Aorta (tissue), 5 donors: ENCODE data around the gene SLC2A14. TPM values are rescaled to one million over a fixed set of nuclear protein-coding genes. Genes with fewer than 3 reads are reported as not detected.
A peak's percentile ranks its signal among the peaks of the same experiment; 100 is the strongest.
"Not testable (repeated sequence)": the region's sequence is repeated elsewhere in the genome, so short reads cannot be mapped to it uniquely, and the experiment has no call there.

Experiments
- ATAC-seq: fragments of 200-7000 bp; cut with Tn5 transposase; one replicate; pipeline ENCODE4 v1.9.1; 2022; ENCODE audit warnings: moderate library complexity; ENCODE audit not compliant: low FRiP score
- DNase-seq, 2 donors: peaks; one replicate each; pipeline ENCODE4 v3.0.0-alpha.2; 2020
- H3K27ac ChIP-seq, 2 donors: one replicate each; pipeline ENCODE4 v1.5.1; 2013; ENCODE audit warnings: low read length in 2 of 2, mild to moderate bottlenecking in 2 of 2, moderate library complexity in 2 of 2, control low read depth in 1 of 2, inconsistent platforms in 1 of 2, low read depth in 1 of 2
- H3K27me3 ChIP-seq, 2 donors: one replicate each; pipeline ENCODE4 v1.6.1; 2013; ENCODE audit warnings: control low read depth in 1 of 2, low read length in 1 of 2, mild to moderate bottlenecking in 1 of 2, moderate library complexity in 1 of 2; ENCODE audit not compliant: insufficient read depth in 2 of 2, control insufficient read depth in 1 of 2
- H3K36me3 ChIP-seq, 2 donors: one replicate each; pipeline ENCODE4 v1.6.1; 2013; ENCODE audit warnings: control low read depth in 1 of 2, low read length in 1 of 2, mild to moderate bottlenecking in 1 of 2; ENCODE audit not compliant: insufficient read depth in 2 of 2, control insufficient read depth in 1 of 2
- H3K4me1 ChIP-seq, 2 donors: one replicate each; pipeline ENCODE4 v1.6.1; 2013; ENCODE audit warnings: low read length in 2 of 2, control low read depth in 1 of 2, mild to moderate bottlenecking in 1 of 2, moderate library complexity in 1 of 2; ENCODE audit not compliant: insufficient read depth in 2 of 2, control insufficient read depth in 1 of 2
- H3K4me3 ChIP-seq, 2 donors: one replicate each; pipeline ENCODE4 v1.5.1; 2013; ENCODE audit warnings: low read length in 2 of 2, control low read depth in 1 of 2, mild to moderate bottlenecking in 1 of 2
- H3K9me3 ChIP-seq: one replicate; pipeline ENCODE4 v1.6.1; 2013; ENCODE audit warnings: mild to moderate bottlenecking, low read length; ENCODE audit not compliant: control insufficient read depth
- WGBS, 2 donors: extraction: QIAGEN DNeasy Blood & Tissue Kit; methylation state at CpG; one replicate each; pipeline ENCODE4 v1.1.7; 2013; 5-methylcytosine and 5-hydroxymethylcytosine counted together
- intact Hi-C, 2 donors: fragments of 100-400 bp; cut with DNase I; formaldehyde crosslinking; loops; one replicate each; pipeline versions ENCODE4 v1.14.2 to v1.15.0; 2022
- polyA plus RNA-seq, 2 donors: library from polyadenylated mRNA; stranded (reverse); fragments of 200-250 nt; gene quantifications; one replicate each; pipeline ENCODE4 v1.2.3, GENCODE V29; 2013
- total RNA-seq, 2 donors: library from RNA; stranded (reverse); fragmentation: NEBNext Ultra II Directional; extraction: Animal tissue kit (Norgen Biotek cat#: 25700); gene quantifications; one replicate each; pipeline ENCODE4 v1.2.1, GENCODE V29; 2021
- donor health status: healthy with polysubstance abuse.
- donor health status: Bipolar disorder and iron deficiency.
- donor health status: DM: no; HTN: no; CAD: no.
- donor health status: DM: no; HTN: no; CAD: no.
- donor health status: DM: yes; HTN: yes; CAD: no.

The SLC2A14 gene
- total and polyA plus RNA-seq, 4 donors, result 3.1 to 3.6 TPM; not detected in 2

DNA sequence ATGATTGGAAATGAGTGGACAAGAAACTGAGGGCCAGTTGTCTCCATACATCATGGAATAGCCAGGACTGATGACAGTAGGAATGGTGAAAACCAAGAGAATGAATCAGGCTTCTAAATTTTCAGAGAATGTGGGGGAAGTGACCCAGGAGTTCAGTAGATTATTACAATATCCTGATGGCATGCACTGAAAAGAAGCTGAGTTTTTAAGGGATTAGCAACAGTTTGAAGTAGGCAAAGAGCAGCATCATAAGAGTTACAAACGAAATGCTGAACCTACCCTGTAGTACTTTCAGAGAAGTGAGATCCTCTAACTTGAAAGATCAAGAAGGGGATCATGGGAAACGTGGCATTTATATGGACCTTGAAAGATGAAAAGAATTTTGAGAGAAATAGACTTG is 13.2 kb downstream of the SLC2A14 start:
- ATAC-seq, result no peak
- 16 to 20% methylated on average over 2 of the region's 2 CpGs for WGBS, 2 donors
- no peaks in the 10 kb centered on the region for H3K36me3 ChIP-seq
- H3K4me1 ChIP-seq, result no peaks in the 10 kb centered on the region
- DNase-seq, result no peak
- H3K4me3 ChIP-seq, result no peak overlapping the region
- intact Hi-C loops, result no loop called here
- no peaks in the 10 kb centered on the region for H3K9me3 ChIP-seq
- no peaks in the 10 kb centered on the region for H3K27me3 ChIP-seq
- H3K27ac ChIP-seq, result no peak overlapping the region

DNA sequence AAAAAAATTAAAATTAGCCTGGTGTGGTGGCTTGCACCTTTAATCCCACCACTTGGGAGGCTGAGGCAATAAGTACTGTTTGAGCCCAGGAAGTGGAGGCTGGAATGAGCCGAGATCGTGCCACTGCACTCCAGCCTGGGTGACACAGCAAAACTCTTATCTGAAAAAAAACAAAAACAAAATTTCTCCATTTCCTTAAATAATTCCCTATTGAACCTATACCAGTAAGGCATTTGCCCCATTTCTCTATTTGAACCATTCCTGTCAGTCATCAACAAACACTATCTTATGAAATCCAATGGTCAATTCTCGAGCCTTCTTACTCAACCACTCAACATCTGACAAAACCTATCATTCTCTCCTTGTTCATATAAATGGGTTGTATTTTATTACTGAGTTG is 14.7 kb downstream of the SLC2A14 start:
- no peak for ATAC-seq
- Histone ChIP-seq H3K27me3 (no peaks in the 10 kb centered on the region), H3K27ac (no peak overlapping the region), H3K4me3 (no peak overlapping the region), H3K36me3 (no peaks in the 10 kb centered on the region), H3K4me1 (no peaks in the 10 kb centered on the region), H3K9me3 (no peaks in the 10 kb centered on the region)
- intact Hi-C loops, result no loop called here
- WGBS, 2 donors, result 20 to 27% methylated on average over 3 of the region's 3 CpGs
- DNase-seq, result no peak

DNA sequence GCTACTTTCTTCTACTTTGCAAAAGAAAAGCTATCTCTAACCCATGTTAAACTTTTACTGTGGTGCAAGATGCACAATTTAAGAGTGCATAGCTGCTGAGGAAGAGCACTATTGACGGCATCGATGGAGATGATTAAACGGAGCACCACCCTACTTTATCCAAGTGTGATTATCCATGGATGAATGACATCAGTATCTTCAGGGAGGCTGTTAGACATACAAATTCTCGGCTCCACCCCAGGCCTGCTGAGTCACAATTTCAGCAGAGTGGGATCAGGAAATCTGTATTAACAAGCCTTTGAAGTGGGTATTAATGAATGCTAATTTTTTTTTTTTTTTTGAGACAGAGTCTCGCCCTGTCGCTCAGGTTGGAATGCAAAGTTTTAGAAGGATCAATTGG is 16.2 kb downstream of the SLC2A14 start:
- intact Hi-C loops, result no loop called here
- WGBS, 2 donors, result 91 to 94% methylated on average over 6 of the region's 6 CpGs
- Histone ChIP-seq H3K9me3 (no peaks in the 10 kb centered on the region), H3K27ac (no peak overlapping the region), H3K4me3 (no peak overlapping the region), H3K27me3 (no peaks in the 10 kb centered on the region), H3K4me1 (no peaks in the 10 kb centered on the region), H3K36me3 (no peaks in the 10 kb centered on the region)
- no peak for ATAC-seq
- no peak for DNase-seq

DNA sequence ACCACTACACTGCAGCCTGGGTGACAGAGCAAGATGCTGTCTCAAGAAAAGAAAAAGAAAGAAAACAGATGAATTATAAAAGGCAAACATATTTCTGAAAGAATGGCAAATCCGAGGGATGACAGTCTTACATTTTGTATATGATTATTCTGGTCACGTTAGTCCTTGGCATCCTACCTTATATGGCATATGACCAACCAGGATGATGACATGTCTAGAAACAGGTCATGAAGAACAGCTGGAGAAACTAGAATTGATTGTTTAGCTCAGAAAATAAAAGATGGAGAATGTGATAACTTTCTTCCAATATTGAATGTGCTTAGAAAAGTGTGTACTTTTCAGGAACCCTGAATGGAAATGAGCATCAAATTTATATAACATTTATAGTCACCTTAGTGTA is 19.2 kb downstream of the SLC2A14 start:
- no peaks in the 10 kb centered on the region for H3K36me3 ChIP-seq
- intact Hi-C loops, result no loop called here
- ATAC-seq (no peak), DNase-seq (no peak)
- no peak overlapping the region for H3K4me3 ChIP-seq
- H3K27ac ChIP-seq, result no peak overlapping the region
- H3K4me1 ChIP-seq, result no peaks in the 10 kb centered on the region
- H3K27me3 ChIP-seq, result no peaks in the 10 kb centered on the region
- no peaks in the 10 kb centered on the region for H3K9me3 ChIP-seq
- 33 to 38% methylated on average over 2 of the region's 2 CpGs for WGBS, 2 donors

- ATAC-seq, intact Hi-C loops, H3K4me3 ChIP-seq, H3K27me3 ChIP-seq, H3K4me1 ChIP-seq, H3K9me3 ChIP-seq, H3K27ac ChIP-seq, H3K36me3 ChIP-seq, DNase-seq: not testable (repeated sequence)
- 49 to 50% methylated on average over 2 to 3 of the region's 3 CpGs for WGBS, 2 donors
Measured at GRCh38 chr12:7851622-7852081, 21.1 kb downstream of the SLC2A14 start.

GRCh38 chr12:7850099-7850498 is 22.6 kb downstream of the SLC2A14 start:
- DNase-seq, ATAC-seq, H3K9me3 ChIP-seq, intact Hi-C loops, H3K4me3 ChIP-seq, H3K27me3 ChIP-seq, H3K4me1 ChIP-seq, H3K27ac ChIP-seq, H3K36me3 ChIP-seq: not testable (repeated sequence)
- 97% methylated on average over 5 of the region's 5 CpGs for WGBS, 2 donors

DNA sequence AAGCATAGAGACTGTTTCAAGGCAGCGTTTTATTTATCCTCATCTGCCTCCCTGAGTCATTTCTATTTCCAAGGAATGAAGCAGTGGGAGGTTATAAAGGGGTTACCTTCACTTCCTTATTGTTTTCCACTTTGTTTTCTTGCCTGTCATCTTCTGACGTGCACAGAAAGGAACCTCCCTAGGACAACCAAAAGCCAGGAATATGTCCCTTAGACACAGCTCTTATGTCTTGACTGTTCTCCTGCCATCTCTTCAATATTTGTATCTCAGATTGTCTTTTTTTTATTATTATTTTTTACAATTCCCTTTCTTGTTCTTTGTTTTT is 24.7 kb downstream of the SLC2A14 start:
- H3K4me1 ChIP-seq, H3K36me3 ChIP-seq, DNase-seq, H3K27me3 ChIP-seq, H3K4me3 ChIP-seq, H3K27ac ChIP-seq, H3K9me3 ChIP-seq, intact Hi-C loops: not testable (repeated sequence)
- ATAC-seq, result peak; percentile 46
- 3 to 10% methylated on average over 2 of the region's 2 CpGs for WGBS, 2 donors

DNA sequence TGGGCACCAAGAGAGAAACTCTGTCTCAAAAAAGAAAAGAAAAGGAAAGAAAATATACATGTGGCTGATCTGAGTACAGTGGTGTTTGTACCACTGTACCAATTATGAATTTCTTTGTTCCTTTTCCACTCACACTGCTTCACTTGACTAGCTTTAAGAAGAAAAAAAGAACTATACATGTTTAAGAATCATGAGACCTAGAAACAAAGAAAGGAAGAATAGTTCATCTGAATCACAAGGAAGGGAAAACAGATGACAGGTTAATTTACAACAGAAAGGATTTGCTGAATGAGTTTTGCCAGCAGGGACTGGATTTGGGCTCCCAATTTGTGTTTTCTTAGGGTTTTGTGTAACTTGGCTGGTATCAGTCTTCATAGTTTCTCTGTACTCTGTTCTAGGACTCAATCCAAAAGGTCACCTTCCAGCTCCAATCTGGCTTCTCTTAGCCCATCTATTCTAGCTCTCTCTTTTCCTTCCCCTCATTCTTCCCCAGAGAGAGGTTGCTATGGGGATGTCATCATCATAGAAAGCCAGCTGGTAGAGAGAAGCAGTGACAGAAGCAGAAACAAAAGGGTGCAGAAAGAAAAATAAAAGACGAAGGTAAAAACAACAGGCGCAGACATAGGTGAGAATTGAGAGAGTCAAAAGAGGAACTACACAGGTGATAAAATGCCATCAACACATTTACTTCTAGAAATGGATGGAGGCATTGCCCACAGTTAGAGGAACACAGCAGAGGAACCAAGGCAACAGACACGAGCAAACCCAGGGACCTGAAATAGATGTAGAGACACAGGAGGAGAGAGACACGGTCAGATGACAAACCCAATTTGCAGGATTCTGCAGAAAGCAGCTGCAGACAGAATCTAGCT is 25.3 kb downstream of the SLC2A14 start:
- DNase-seq, H3K36me3 ChIP-seq, H3K27me3 ChIP-seq, intact Hi-C loops, H3K4me3 ChIP-seq, H3K9me3 ChIP-seq, H3K27ac ChIP-seq, H3K4me1 ChIP-seq: not testable (repeated sequence)
- WGBS, 2 donors, result 2 to 5% methylated on average over 2 of the region's 4 CpGs
- peak; percentile 15 for ATAC-seq

GRCh38 chr12:7844116-7844515 is 28.6 kb downstream of the SLC2A14 start:
- H3K9me3 ChIP-seq, result no peaks in the 10 kb centered on the region
- no peak overlapping the region for H3K27ac ChIP-seq
- WGBS, 2 donors, result 42 to 44% methylated on average over 5 of the region's 5 CpGs

More at GRCh38 chr12:7844116-7844515, 28.6 kb downstream of the SLC2A14 start:
- no peak overlapping the region for H3K4me3 ChIP-seq
- H3K27me3 ChIP-seq, result no peaks in the 10 kb centered on the region
- ATAC-seq (no peak), DNase-seq (no peak)
- H3K36me3 ChIP-seq, result no peaks in the 10 kb centered on the region
- H3K4me1 ChIP-seq, result no peaks in the 10 kb centered on the region
- intact Hi-C loops, result no loop called here
